SK-N-MC (cell line): ENCODE results near the gene CACNA1S.

ENCODE experiments used
- EZH2 ChIP-seq: fragments of 200-600 bp; sonication (generic); IDR thresholded peaks from one replicate; pipeline ENCODE4 v1.6.1; 2017; ENCODE audit warnings: antibody characterized with exemption
- POLR2AphosphoS5 ChIP-seq: IDR thresholded peaks from 2 replicates; pipeline ENCODE4 v1.6.1; 2012; ENCODE audit warnings: mild to moderate bottlenecking, low read depth, low read length, borderline replicate concordance

DNA sequence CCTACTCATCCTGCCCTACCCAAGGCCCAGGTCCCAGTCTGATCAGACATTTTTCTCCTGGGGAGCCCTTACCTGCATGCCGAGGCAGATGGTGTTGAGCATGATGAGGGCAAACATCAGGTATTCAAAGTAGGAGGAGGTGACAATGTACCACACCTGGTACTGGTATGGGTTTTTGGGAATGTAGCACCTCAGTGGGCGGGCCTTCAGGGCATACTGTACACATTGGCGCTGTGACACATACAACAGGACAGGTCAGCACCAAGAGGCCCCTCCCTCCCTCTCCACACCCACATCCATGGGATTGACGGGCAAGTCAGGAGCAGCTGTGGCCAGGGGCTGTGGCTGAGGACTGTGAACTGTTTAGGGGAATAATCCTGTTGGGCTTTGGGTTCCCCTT is 51.6 kb downstream of the CACNA1S start:
- no peak for TF ChIP-seq EZH2
- no peak for TF ChIP-seq POLR2AphosphoS5
